Retinal pigment epithelial cell (primary cell): ENCODE measurements around the gene MON1B.

Experiments
- DNase-seq: peaks from one replicate; pipeline ENCODE4 v3.0.0-alpha.2; 2010; ENCODE audit warnings: low read depth
- H3K4me3 ChIP-seq: 2 replicates; pipeline ENCODE4 v1.5.1; 2011; ENCODE audit warnings: mild to moderate bottlenecking, low read length, control low read depth, moderate library complexity
- TF ChIP-seq, protein P1 (sequence below): conservative IDR thresholded peaks from 2 replicates; pipeline ENCODE4 v1.5.1; 2011; ENCODE audit warnings: low read depth, low read length, control low read depth, inconsistent platforms

MON1B gene

GRCh38 chr16:77246150-77246549 is 55.2 kb downstream of the MON1B start:
- TF ChIP-seq, protein P1, sequence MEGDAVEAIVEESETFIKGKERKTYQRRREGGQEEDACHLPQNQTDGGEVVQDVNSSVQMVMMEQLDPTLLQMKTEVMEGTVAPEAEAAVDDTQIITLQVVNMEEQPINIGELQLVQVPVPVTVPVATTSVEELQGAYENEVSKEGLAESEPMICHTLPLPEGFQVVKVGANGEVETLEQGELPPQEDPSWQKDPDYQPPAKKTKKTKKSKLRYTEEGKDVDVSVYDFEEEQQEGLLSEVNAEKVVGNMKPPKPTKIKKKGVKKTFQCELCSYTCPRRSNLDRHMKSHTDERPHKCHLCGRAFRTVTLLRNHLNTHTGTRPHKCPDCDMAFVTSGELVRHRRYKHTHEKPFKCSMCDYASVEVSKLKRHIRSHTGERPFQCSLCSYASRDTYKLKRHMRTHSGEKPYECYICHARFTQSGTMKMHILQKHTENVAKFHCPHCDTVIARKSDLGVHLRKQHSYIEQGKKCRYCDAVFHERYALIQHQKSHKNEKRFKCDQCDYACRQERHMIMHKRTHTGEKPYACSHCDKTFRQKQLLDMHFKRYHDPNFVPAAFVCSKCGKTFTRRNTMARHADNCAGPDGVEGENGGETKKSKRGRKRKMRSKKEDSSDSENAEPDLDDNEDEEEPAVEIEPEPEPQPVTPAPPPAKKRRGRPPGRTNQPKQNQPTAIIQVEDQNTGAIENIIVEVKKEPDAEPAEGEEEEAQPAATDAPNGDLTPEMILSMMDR, result no peak
- H3K4me3 ChIP-seq, result no peak overlapping the region

DNA sequence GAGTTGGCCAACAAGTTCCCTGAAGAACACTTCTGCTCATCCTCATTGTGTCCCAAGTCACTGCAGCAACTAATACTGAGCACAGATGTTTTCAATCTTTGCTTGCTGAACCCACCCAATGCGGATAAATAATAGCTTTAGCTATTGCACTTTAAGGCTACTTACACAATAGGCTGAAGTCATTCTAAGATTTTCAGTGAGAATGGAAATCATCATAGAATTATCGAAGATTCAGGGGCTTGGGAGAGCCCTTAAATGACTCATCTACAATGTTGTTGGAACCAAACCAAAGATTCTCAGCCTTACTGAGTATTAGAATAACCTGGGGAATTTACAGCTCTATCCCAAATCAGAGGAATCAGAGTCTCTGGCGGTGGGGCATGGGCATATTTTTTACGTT is 59.4 kb downstream of the MON1B start:
- H3K4me3 ChIP-seq, result no peak overlapping the region
- TF ChIP-seq, protein P1, result no peak
- no peak for DNase-seq

More at GRCh38 chr16:77246150-77246549, 55.2 kb downstream of the MON1B start:
- DNase-seq, result no peak
